Liver (tissue), 9 donors: Measurements from ENCODE around the gene ASB1. TPM values are rescaled to one million over a fixed set of nuclear protein-coding genes. Genes with fewer than 3 reads are reported as not detected.
A peak's percentile ranks its signal among the peaks of the same experiment; 100 is the strongest.

Experiments used
- DNase-seq: peaks from one replicate; pipeline ENCODE4 v3.0.0-alpha.2; 2017; ENCODE audit warnings: low spot score
- H3K27ac ChIP-seq, 2 donors: one replicate each; pipeline ENCODE4 v1.7.0; 2013; ENCODE audit warnings: inconsistent platforms in 2 of 2, low read length in 2 of 2, control low read depth in 1 of 2, low read depth in 1 of 2, mild to moderate bottlenecking in 1 of 2
- H3K27me3 ChIP-seq, 4 donors: one replicate each; pipeline versions ENCODE4 v1.6.1 to v1.7.0; 2013; ENCODE audit warnings: low read length in 3 of 4, inconsistent platforms in 1 of 4, mild to moderate bottlenecking in 1 of 4, moderate library complexity in 1 of 4; ENCODE audit not compliant: control insufficient read depth in 4 of 4, insufficient read depth in 4 of 4
- H3K36me3 ChIP-seq, 4 donors: one replicate each; pipeline versions ENCODE4 v1.6.1 to v1.7.0; 2013; ENCODE audit warnings: low read length in 3 of 4, mild to moderate bottlenecking in 3 of 4, low read depth in 1 of 4, moderate library complexity in 1 of 4; ENCODE audit not compliant: control insufficient read depth in 4 of 4, insufficient read depth in 3 of 4
- H3K4me1 ChIP-seq, 4 donors: one replicate each; pipeline versions ENCODE4 v1.6.1 to v1.7.0; 2013; ENCODE audit warnings: low read length in 3 of 4, mild to moderate bottlenecking in 3 of 4, moderate library complexity in 1 of 4; ENCODE audit not compliant: control insufficient read depth in 4 of 4, insufficient read depth in 4 of 4
- H3K4me3 ChIP-seq, 3 donors: one replicate each; pipeline versions ENCODE4 v1.6.1 to v1.7.0; 2013; ENCODE audit warnings: low read length in 3 of 3, control low read depth in 1 of 3, low read depth in 1 of 3, mild to moderate bottlenecking in 1 of 3
- H3K9ac ChIP-seq, 2 donors: one replicate each; pipeline ENCODE4 v1.7.0; 2013; ENCODE audit warnings: low read length in 2 of 2, mild to moderate bottlenecking in 2 of 2, moderate library complexity in 2 of 2, control low read depth in 1 of 2, low read depth in 1 of 2
- H3K9me3 ChIP-seq, 4 donors: one replicate each; pipeline versions ENCODE4 v1.6.1 to v1.7.0; 2013; ENCODE audit warnings: low read length in 3 of 4; ENCODE audit not compliant: control insufficient read depth in 4 of 4
- ATF3 ChIP-seq: IDR thresholded peaks from 2 replicates; pipeline ENCODE4 v1.6.1; 2016; ENCODE audit warnings: antibody characterized with exemption
- FOXA2 ChIP-seq: IDR thresholded peaks from 2 replicates; pipeline ENCODE4 v1.6.1; 2016; ENCODE audit warnings: antibody characterized with exemption
- GABPA ChIP-seq, 2 donors: IDR thresholded peaks in 1 of 2; conservative IDR thresholded peaks in 1 of 2; 2 replicates each; pipeline ENCODE4 v1.6.1; 2016; ENCODE audit warnings: antibody characterized with exemption in 2 of 2, mild to moderate bottlenecking in 1 of 2, moderate library complexity in 1 of 2
- MAX ChIP-seq: IDR thresholded peaks from 2 replicates; pipeline ENCODE4 v1.6.1; 2016; ENCODE audit warnings: antibody characterized with exemption
- NR2F2 ChIP-seq: IDR thresholded peaks from 2 replicates; pipeline ENCODE4 v1.6.1; 2016; ENCODE audit warnings: antibody characterized with exemption
- REST ChIP-seq: IDR thresholded peaks from 2 replicates; pipeline ENCODE4 v1.6.1; 2016; ENCODE audit warnings: antibody characterized with exemption, mild to moderate bottlenecking
- ZBTB33 ChIP-seq: IDR thresholded peaks from 2 replicates; pipeline ENCODE4 v1.6.1; 2016; ENCODE audit warnings: antibody characterized with exemption
- WGBS: extraction: QIAGEN DNeasy Blood & Tissue Kit; methylation state at CpG from one replicate; pipeline ENCODE4 v1.1.7; 2013; 5-methylcytosine and 5-hydroxymethylcytosine counted together
- polyA plus RNA-seq, 2 donors: library from polyadenylated mRNA; stranded (reverse) in 1 of 2; unstranded in 1 of 2; fragments of 200-250 nt in 1 of 2; fragments of >200 nt in 1 of 2; fragmentation: Nextera tagmentation in 1 of 2; extraction: Ambion mirVana in 1 of 2; gene quantifications; one replicate each; pipeline versions ENCODE4 v1.2.1 to v1.2.3, GENCODE V29; 2013 to 2015
- total RNA-seq, 2 donors: library from RNA; depleted of rRNA; stranded (reverse); fragments of >200 nt; gene quantifications; one replicate each; pipeline ENCODE4 v1.2.3, GENCODE V29; 2014
- donor health status: healthy.
- donor health status: healthy.
- donor health status: healthy.
- donor health status: healthy.
- donor health status: healthy.

ASB1 gene
- total and polyA plus RNA-seq, 4 donors, result 6.1 to 15.2 (median 10.5) TPM

- DNase-seq, result peak; percentile 22
- Histone ChIP-seq H3K27me3 (no peaks in the 10 kb centered on the region), H3K4me1 (no peaks in the 10 kb centered on the region), H3K36me3 (no peaks in the 10 kb centered on the region), H3K9ac (no peak overlapping the region), H3K4me3 (no peak overlapping the region), H3K9me3 (no peaks in the 10 kb centered on the region), H3K27ac (no peak overlapping the region)
- WGBS, result 93% methylated on average over 16 of the region's 16 CpGs
- TF ChIP-seq NR2F2 (no peak), GABPA (IDR thresholded peaks at IDR 0.05 in 1 of 2, conservative IDR thresholded peaks at IDR 0.05 in 1 of 2) (no peak), REST (no peak)
Measured at GRCh38 chr2:238494573-238494961, 67.8 kb downstream of the ASB1 start.

GRCh38 chr2:238495422-238495821 lies 68.7 kb downstream of the ASB1 start:
- H3K36me3 ChIP-seq, result no peaks in the 10 kb centered on the region
- 87% methylated on average over 10 of the region's 10 CpGs for WGBS

More at GRCh38 chr2:238495422-238495821, 68.7 kb downstream of the ASB1 start:
- Histone ChIP-seq H3K27me3 (no peaks in the 10 kb centered on the region), H3K4me3 (no peak overlapping the region), H3K9ac (no peak overlapping the region), H3K9me3 (no peaks in the 10 kb centered on the region), H3K4me1 (no peaks in the 10 kb centered on the region), H3K27ac (no peak overlapping the region)
- TF ChIP-seq MAX, result no peak
- no peak for TF ChIP-seq ATF3
- no peak for TF ChIP-seq ZBTB33
- no peak for TF ChIP-seq FOXA2
- DNase-seq, result peak; percentile 16
